NCI-H82 (cell line): ENCODE data around the gene ERGIC2.
"Not testable (repeated sequence)": the region's sequence is repeated elsewhere in the genome, so short reads cannot be mapped to it uniquely, and the experiment has no call there.

Experiments used
- DNase-seq: peaks from one replicate; lab custom pipeline; 2025; lab: John Stamatoyannopoulos, UW

The ERGIC2 gene, protein sequence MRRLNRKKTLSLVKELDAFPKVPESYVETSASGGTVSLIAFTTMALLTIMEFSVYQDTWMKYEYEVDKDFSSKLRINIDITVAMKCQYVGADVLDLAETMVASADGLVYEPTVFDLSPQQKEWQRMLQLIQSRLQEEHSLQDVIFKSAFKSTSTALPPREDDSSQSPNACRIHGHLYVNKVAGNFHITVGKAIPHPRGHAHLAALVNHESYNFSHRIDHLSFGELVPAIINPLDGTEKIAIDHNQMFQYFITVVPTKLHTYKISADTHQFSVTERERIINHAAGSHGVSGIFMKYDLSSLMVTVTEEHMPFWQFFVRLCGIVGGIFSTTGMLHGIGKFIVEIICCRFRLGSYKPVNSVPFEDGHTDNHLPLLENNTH

GRCh38 chr12:29380536-29381523 lies at the start of gene ERGIC2:
ERGIC2 (minus strand) TSS chr12:29381172; CDS start chr12:29371633, 9,539 bp downstream.
- DNase-seq, result peak; percentile 100

DNA sequence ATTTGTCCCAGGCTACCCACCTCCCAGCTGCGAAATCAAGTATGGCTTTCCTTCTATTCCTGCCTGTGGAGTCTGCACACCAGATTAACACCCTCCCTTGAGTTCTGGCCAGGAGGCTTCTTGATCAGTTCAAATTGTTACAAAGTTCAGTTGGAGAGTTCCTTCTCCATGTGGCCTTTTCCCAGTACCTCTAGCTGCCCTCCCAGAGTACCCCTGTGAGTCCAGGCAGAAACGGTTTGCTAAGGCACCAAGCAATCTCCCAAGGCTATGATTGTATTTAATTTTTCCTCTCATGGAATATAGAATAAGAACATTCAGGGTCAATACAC lies 49.7 kb upstream of the ERGIC2 start:
- DNase-seq, result no peak

GRCh38 chr12:29429999-29430715 lies 49.2 kb upstream of the ERGIC2 start:
- DNase-seq, result no peak

DNA sequence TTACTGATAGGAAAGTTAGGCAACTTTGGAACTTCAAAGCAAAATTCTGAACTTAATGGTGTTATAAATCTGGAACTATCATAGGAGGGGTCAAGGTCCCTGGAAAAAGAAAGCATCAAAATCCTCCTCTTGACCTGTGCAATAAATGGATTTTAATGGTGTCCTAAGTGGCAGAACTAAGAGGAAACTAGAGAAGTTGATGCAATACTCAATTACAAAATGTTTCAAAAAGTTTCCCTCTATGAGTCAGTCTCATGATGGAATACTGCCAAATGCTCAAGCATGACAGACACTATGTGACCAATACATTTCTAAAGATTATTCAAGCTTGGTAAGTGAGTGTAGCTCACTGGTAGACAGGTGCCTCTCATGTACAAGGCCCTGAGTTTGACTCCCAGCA lies 47.7 kb upstream of the ERGIC2 start:
- DNase-seq, result no peak

GRCh38 chr12:29427964-29428363 lies 47.0 kb upstream of the ERGIC2 start:
- DNase-seq, result peak; percentile 7

DNA sequence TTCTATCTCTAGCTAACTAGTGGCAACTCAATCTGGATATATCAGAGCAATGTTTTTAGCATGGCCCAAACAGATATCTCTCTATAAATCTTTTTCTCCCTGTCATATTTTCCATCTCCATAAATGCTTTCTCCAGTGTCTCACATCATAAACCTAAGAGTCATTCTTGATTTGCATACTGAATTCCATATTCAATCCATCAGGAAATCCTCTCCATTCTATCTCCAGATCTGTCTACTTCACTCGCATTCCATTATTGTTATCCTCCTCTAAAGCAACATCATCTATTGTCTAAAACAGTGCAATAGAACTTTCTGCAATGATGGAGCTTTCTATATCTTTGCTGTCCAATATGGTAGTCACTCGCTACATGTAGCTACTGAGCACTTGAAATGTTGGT lies 45.5 kb upstream of the ERGIC2 start:
- DNase-seq, result no peak

GRCh38 chr12:29425722-29426121 lies 44.8 kb upstream of the ERGIC2 start:
- no peak for DNase-seq

DNA sequence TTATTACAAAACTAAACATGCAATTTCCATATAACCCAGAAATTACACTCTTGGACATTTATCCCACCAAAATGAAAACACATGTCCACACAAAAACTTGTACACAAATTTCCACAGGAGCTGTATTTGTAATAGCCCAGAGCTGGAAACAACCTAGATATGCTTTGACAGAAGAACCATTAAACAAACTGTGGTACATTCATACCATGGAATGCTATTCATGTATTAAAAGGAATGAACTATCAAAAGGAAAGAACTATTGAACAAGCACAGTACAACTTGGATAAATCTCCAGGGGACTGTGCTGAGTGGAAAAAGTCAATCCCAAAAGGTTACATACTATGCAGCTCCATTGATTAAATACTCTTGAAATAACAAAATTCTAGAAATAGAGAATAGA lies 35.8 kb upstream of the ERGIC2 start:
- no peak for DNase-seq

DNA sequence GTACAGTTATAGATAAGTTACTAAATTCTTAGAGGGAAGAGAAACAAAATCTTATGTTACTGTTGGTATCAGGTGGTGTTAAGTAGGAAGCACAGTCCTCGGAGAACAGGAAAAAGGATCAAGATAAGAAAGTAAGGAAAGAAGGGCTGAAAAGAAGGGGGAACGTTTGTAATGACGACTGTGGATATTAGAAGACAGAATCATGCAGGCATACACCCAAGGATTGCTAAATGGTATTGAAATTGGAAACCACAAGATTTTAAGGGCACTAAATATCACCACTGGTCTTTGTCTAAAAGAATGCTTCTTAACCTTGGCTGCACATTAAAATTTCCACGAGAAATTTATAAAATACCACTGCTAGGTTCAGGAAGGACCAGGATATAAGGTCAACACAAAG lies 34.1 kb upstream of the ERGIC2 start:
- no peak for DNase-seq

DNA sequence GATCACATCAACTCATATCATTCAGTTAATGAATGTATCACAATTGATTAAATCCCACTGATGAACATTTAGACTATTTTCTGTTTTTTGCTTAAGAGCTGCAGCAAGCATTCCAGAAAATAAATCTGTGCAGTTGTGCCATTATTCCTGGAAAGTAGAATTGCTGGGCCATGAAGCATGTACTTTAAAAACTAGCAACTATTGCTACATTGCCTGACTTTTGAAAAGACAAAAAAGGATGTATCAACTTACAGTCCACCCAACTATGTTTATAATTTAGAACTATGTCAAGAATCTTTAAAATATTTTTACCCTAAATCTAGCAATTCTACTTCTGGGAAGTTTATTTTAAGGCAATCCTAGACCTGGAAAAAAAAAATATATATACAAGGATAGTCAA lies 33.4 kb upstream of the ERGIC2 start:
- no peak for DNase-seq

DNA sequence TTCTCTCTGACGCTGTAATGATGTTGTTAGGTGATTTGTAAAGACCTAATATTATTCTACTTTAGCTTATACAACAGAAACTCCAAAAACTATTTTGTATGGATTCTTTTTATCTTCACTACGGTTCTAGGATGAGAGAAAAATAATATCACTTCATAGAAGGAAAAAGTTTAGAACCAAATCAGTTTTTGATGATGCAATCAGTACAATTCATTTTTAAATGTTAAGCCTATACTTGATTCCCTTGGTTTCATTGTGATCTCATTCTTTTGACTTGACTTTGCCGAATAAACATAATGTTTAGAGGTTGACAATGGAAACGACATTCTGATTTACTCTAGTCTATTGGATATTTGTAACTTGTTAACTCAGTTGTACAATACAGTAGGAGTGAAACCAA lies 24.6 kb upstream of the ERGIC2 start:
- DNase-seq, result no peak

- no peak for DNase-seq
Observed at GRCh38 chr12:29403991-29404390, 23.0 kb upstream of the ERGIC2 start.

DNA sequence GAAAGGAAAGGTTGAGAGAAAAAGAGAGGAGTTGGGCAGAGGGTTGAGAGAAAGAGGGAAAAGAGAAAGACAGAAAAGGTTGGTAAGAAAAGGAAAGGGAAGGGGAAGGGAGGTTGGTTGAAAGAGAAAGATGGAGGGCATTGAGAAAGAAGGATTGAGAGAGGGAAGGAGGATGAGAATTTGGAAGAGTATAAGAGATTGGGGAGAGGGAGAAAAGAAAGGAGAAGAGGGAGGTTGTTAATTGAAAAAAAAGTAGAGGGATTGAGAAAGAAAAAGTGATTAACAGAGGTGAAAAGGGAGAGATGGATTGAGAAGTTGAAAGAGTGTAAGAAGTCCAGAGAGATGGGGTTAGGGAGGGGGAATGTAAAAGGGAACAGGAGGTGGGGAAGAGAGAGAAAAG lies 21.5 kb upstream of the ERGIC2 start:
- no peak for DNase-seq

DNA sequence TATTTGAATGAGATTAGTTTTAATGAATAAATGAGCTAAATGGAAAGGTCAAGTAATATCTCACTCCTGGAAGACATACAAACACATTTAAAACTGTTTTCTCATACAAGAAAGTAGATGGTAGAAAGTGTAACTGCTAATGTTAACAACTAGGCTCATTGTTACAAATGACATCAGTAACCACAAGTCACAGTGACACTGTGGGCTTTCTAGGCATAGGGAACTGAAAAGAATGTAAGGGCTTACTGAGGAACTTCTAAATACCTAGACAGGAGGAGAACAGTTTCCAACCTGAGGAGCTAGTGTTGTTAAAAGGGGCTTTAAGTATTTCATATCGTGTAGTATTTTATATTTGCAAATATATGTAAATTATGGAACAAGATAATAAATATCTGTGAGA lies 17.5 kb upstream of the ERGIC2 start:
- DNase-seq, result no peak

DNA sequence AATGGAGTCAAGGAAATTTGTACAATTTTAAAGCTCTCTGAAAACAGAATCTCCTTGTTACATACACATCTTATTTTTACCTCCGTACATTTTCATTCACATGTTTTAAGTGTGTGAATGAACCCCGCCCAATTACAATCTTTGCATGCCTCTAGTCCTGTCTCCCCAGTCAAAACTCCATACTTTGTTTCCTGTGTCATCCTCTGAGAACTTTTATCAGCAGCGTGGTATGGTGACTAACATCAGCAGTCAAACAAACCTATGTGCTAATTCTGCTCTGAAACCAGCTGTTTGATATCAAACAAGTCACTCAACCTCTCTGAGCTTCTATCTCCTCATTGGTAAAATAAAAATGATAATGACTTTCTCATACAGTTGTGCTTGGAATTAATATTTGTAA lies 15.8 kb upstream of the ERGIC2 start:
- DNase-seq, result no peak

GRCh38 chr12:29395356-29395755 lies 14.4 kb upstream of the ERGIC2 start:
- DNase-seq, result no peak

GRCh38 chr12:29390419-29390818 lies 9.4 kb upstream of the ERGIC2 start:
- DNase-seq, result not testable (repeated sequence)

- no peak for DNase-seq
Observed at GRCh38 chr12:29389295-29389919, 8.4 kb upstream of the ERGIC2 start.

- DNase-seq, result not testable (repeated sequence)
Observed at GRCh38 chr12:29386084-29386680, 5.2 kb upstream of the ERGIC2 start.

DNA sequence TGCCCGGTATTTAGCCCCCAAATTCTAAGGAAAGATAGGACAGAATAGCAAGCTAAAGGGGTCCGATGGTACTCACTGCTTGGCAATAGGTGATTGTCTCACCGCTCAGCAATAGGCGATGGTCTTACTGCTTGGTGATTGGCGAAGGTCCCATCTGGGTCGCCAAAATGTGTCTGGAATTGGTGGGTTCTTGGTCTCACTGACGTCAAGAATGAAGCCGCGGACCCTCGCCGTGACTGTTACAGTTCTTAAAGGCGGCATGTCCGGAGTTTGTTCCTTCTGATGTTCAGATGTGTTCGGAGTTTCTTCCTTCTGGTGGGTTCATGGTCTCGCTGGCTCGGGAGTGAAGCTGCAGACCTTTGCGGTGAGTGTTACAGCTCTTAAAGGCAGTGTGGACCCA lies 4.2 kb upstream of the ERGIC2 start:
- not testable (repeated sequence) for DNase-seq

- no peak for DNase-seq
Observed at GRCh38 chr12:29382251-29382650, 1.3 kb upstream of the ERGIC2 start.

DNA sequence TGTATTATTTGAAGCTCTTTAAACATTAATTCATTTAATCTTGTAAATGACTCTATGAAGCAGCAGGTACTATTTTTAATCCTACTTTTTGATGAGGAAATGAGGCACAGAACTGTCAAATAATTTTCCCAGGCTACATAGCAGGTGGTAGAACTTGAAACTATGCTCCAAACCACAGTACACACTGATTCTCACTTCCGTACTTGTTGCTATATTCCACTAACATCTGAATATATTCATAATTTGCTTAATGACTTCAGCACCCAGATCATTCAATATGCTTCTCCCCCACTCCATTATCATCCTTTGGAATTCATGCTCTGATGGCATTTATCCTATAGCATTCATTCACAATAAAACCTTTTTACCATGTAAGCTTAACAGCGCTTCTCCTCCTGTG lies 4.9 kb downstream of the ERGIC2 start:
- DNase-seq, result no peak
